Cortex of kidney (tissue), 1 donor: ENCODE measurements around the gene THAP7.

Experiments
- DNase-seq: peaks from one replicate; lab custom pipeline; 2025; lab: John Stamatoyannopoulos, UW

The THAP7 gene

GRCh38 chr22:21031545-21032036 lies 29.7 kb upstream of the THAP7 start:
- DNase-seq = no peak

- no peak for DNase-seq
These were observed 29.0 kb upstream of the THAP7 start for GRCh38 chr22:21030621-21031544.

- no peak for DNase-seq
These were observed 28.1 kb upstream of the THAP7 start for GRCh38 chr22:21030032-21030431.

GRCh38 chr22:21029486-21030025 lies 27.6 kb upstream of the THAP7 start:
- DNase-seq = no peak

- no peak for DNase-seq
These were observed 26.6 kb upstream of the THAP7 start for GRCh38 chr22:21028277-21029251.

- no peak for DNase-seq
These were observed 25.1 kb upstream of the THAP7 start for GRCh38 chr22:21026783-21027692.

GRCh38 chr22:21025763-21026755 lies 24.1 kb upstream of the THAP7 start:
- DNase-seq = no peak

- DNase-seq = no peak
These were observed 23.3 kb upstream of the THAP7 start for GRCh38 chr22:21025266-21025665.

- no peak for DNase-seq
These were observed 21.2 kb upstream of the THAP7 start for GRCh38 chr22:21022955-21023614.

- no peak for DNase-seq
These were observed 20.6 kb upstream of the THAP7 start for GRCh38 chr22:21022507-21022906.

GRCh38 chr22:21020802-21021429 lies 19.0 kb upstream of the THAP7 start:
- DNase-seq = no peak

GRCh38 chr22:21018314-21018713 lies 16.4 kb upstream of the THAP7 start:
- DNase-seq = no peak

- DNase-seq = no peak
These were observed 14.9 kb upstream of the THAP7 start for GRCh38 chr22:21016644-21017420.

- no peak for DNase-seq
These were observed 13.6 kb upstream of the THAP7 start for GRCh38 chr22:21015466-21016006.

- DNase-seq = no peak
These were observed 13.0 kb upstream of the THAP7 start, which contains the start of gene P2RX6 for GRCh38 chr22:21014726-21015465. Gene P2RX6, plus strand, starts transcription at chr22:21015165. Its CDS starts 10 bp downstream, at chr22:21015175.

GRCh38 chr22:21014202-21014725 lies 12.3 kb upstream of the THAP7 start:
- DNase-seq = no peak
